ENCODE data around the gene SYTL4.

The SYTL4 gene

DNA sequence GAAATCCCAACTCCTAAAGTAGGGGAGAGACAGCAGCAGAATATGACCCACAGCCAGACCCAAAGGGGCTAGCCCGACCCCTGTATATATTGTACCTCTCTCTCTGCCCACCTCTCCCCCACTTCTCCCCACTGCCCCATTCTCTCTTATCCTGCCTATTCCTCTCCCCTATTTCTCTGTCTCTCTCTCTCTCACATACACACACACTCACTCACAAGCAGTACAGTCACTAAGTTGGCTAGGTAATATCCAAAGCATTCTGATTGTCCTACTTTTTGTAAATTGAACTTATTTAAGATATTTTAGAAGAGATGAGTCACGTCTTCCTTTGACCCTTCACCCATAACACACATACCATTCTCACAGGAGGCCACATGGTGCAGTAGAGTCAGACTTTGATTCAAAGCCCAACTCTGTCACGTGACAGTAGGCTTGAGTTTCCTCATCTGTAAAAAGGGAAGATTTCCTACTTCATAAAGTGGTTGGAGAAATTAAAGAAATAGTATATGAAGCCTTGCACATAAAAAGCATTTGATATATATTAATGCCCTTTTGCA lies 58.4 kb downstream of the SYTL4 start:
- no peaks in the 10 kb centered on the region for H3K27me3 ChIP-seq (ENCODE audit: control insufficient read depth, low read length)
- H3K4me2 ChIP-seq (ENCODE audit: low read length): no peak overlapping the region
- H3K4me3 ChIP-seq (ENCODE audit: low read length): no peak overlapping the region
- no peaks in the 10 kb centered on the region for H3F3A ChIP-seq (ENCODE audit: control insufficient read depth, insufficient read depth)
- H3K79me2 ChIP-seq (ENCODE audit: control insufficient read depth, low read length): no peaks in the 10 kb centered on the region
- no peak overlapping the region for H3K27ac ChIP-seq (ENCODE audit: low read depth, low read length)
- H3K4me1 ChIP-seq (ENCODE audit: control insufficient read depth, low read length): peaks cover 20% of the 10 kb centered on the region
- H4K20me1 ChIP-seq (ENCODE audit: control insufficient read depth, insufficient read depth, low read depth, low read length): no peaks in the 10 kb centered on the region
- H3K9me2 ChIP-seq (replicated peaks; ENCODE audit: control insufficient read depth, low read length): no peaks in the 10 kb centered on the region
- no peaks in the 10 kb centered on the region for H3K36me3 ChIP-seq (ENCODE audit: control insufficient read depth, low read length)
- no peak for TF ChIP-seq EZH2phosphoT487 (IDR thresholded peaks at IDR 0.05; ENCODE audit: borderline replicate concordance, low read length)
- TF ChIP-seq, protein P1, sequence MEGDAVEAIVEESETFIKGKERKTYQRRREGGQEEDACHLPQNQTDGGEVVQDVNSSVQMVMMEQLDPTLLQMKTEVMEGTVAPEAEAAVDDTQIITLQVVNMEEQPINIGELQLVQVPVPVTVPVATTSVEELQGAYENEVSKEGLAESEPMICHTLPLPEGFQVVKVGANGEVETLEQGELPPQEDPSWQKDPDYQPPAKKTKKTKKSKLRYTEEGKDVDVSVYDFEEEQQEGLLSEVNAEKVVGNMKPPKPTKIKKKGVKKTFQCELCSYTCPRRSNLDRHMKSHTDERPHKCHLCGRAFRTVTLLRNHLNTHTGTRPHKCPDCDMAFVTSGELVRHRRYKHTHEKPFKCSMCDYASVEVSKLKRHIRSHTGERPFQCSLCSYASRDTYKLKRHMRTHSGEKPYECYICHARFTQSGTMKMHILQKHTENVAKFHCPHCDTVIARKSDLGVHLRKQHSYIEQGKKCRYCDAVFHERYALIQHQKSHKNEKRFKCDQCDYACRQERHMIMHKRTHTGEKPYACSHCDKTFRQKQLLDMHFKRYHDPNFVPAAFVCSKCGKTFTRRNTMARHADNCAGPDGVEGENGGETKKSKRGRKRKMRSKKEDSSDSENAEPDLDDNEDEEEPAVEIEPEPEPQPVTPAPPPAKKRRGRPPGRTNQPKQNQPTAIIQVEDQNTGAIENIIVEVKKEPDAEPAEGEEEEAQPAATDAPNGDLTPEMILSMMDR (IDR thresholded peaks at IDR 0.05; ENCODE audit: low read depth, low read length, poor library complexity, severe bottlenecking): no peak
- no peaks in the 10 kb centered on the region for H3K9me3 ChIP-seq (ENCODE audit: control insufficient read depth, insufficient read depth, low read length)

DNA sequence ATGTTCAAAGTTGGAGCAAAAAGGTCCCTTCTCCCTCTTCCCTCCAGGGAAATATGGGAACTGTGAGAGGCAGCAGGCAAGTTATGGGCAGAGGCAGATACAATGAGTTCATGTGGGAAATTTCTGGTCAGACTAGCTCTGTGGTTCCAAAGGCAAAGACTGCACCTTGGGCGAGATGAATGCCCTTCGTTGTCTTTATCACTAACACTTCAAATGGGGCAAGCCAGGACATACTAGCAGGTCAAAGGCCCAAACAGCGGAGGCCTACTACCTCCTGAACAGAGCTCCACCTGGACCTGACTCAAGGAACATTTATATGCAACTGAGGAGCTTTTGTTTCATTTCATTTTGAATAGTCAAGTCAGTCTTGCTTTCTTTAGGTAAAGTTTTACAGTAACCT lies 59.0 kb downstream of the SYTL4 start:
- Histone ChIP-seq H4K20me1 (ENCODE audit: control insufficient read depth, insufficient read depth, low read depth, low read length) (no peaks in the 10 kb centered on the region), H3K36me3 (ENCODE audit: control insufficient read depth, low read length) (no peaks in the 10 kb centered on the region), H3K4me2 (ENCODE audit: low read length) (no peak overlapping the region), H3K4me1 (ENCODE audit: control insufficient read depth, low read length) (peaks cover 20% of the 10 kb centered on the region), H3K9me2 (replicated peaks; ENCODE audit: control insufficient read depth, low read length) (no peaks in the 10 kb centered on the region), H3K27me3 (ENCODE audit: control insufficient read depth, low read length) (no peaks in the 10 kb centered on the region), H3F3A (ENCODE audit: control insufficient read depth, insufficient read depth) (no peaks in the 10 kb centered on the region), H3K27ac (ENCODE audit: low read depth, low read length) (no peak overlapping the region), H3K79me2 (ENCODE audit: control insufficient read depth, low read length) (no peaks in the 10 kb centered on the region), H3K9me3 (ENCODE audit: control insufficient read depth, insufficient read depth, low read length) (no peaks in the 10 kb centered on the region), H3K4me3 (ENCODE audit: low read length) (no peak overlapping the region)
- TF ChIP-seq EZH2phosphoT487 (IDR thresholded peaks at IDR 0.05; ENCODE audit: borderline replicate concordance, low read length): no peak
- TF ChIP-seq, protein P1 (IDR thresholded peaks at IDR 0.05; ENCODE audit: low read depth, low read length, poor library complexity, severe bottlenecking): no peak

DNA sequence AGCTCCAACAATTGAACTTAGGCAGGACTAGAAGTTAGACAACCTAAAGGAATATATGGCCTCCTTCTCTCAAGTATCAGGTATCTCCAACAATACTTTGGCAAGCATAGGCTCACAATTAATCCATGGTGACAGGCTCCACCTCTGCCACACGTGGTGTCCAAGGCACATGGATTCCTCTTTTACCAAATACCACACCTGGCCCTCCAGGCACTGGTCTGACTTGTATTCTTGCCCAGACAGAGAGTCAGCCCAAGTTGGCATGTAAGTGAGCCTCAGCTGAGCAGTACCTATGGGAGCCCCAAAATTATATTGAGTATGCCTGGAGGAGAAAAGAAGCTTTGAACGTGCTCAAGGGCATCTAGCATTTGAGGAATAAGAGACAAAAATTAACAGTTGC lies 68.3 kb downstream of the SYTL4 start:
- TF ChIP-seq, protein P1 (IDR thresholded peaks at IDR 0.05; ENCODE audit: low read depth, low read length, poor library complexity, severe bottlenecking): no peak
- TF ChIP-seq EZH2phosphoT487 (IDR thresholded peaks at IDR 0.05; ENCODE audit: borderline replicate concordance, low read length): no peak
- no peaks in the 10 kb centered on the region for H3K9me2 ChIP-seq (replicated peaks; ENCODE audit: control insufficient read depth, low read length)

More for the DNA sequence above, 68.3 kb downstream of the SYTL4 start:
- no peaks in the 10 kb centered on the region for H3F3A ChIP-seq (ENCODE audit: control insufficient read depth, insufficient read depth)
- H3K27me3 ChIP-seq (ENCODE audit: control insufficient read depth, low read length): no peaks in the 10 kb centered on the region
- H3K4me1 ChIP-seq (ENCODE audit: control insufficient read depth, low read length): no peaks in the 10 kb centered on the region
- no peak overlapping the region for H3K27ac ChIP-seq (ENCODE audit: low read depth, low read length)
- H4K20me1 ChIP-seq (ENCODE audit: control insufficient read depth, insufficient read depth, low read depth, low read length): no peaks in the 10 kb centered on the region
- H3K79me2 ChIP-seq (ENCODE audit: control insufficient read depth, low read length): no peaks in the 10 kb centered on the region
- H3K9me3 ChIP-seq (ENCODE audit: control insufficient read depth, insufficient read depth, low read length): no peaks in the 10 kb centered on the region
- H3K4me3 ChIP-seq (ENCODE audit: low read length): no peak overlapping the region
- H3K36me3 ChIP-seq (ENCODE audit: control insufficient read depth, low read length): no peaks in the 10 kb centered on the region
- no peak overlapping the region for H3K4me2 ChIP-seq (ENCODE audit: low read length)
